GM18499 (cell line): Measurements from ENCODE around the gene OR4C6.

Source experiments
- ATAC-seq: cut with Tn5 transposase; IDR thresholded peaks from one replicate; pipeline ENCODE4 v1.9.1; 2021; ENCODE audit warnings: moderate number of reproducible peaks; ENCODE audit not compliant: insufficient read depth, unreplicated experiment

Gene OR4C6

GRCh38 chr11:55661901-55662300 is at the start of gene OR4C6:
TSS of gene OR4C6 (plus strand) at chr11:55662201. CDS start at chr11:55665167, 2,966 bp downstream.
- no peak for ATAC-seq

- ATAC-seq = no peak
These were observed 37.5 kb upstream of the OR4C6 start for GRCh38 chr11:55624531-55624930.

- no peak for ATAC-seq
These were observed 27.2 kb upstream of the OR4C6 start, which contains the start of gene OR4P4 for GRCh38 chr11:55634813-55635212. TSS of gene OR4P4 (plus strand) at chr11:55635113.

GRCh38 chr11:55648027-55648426 is 14.0 kb upstream of the OR4C6 start, which contains the start of gene OR4S2:
TSS of gene OR4S2 (plus strand) at chr11:55648327. CDS start at chr11:55650904, 2,577 bp downstream.
- no peak for ATAC-seq

- no peak for ATAC-seq
These were observed 9.4 kb upstream of the OR4C6 start for GRCh38 chr11:55652560-55652959.

- ATAC-seq = no peak
These were observed 6.9 kb upstream of the OR4C6 start for GRCh38 chr11:55655096-55655495.

- ATAC-seq = peak; percentile 98
These were observed 3.9 kb upstream of the OR4C6 start for GRCh38 chr11:55658031-55658573.

- ATAC-seq = peak; percentile 11
These were observed 3.4 kb upstream of the OR4C6 start for GRCh38 chr11:55658608-55659007.

- no peak for ATAC-seq
These were observed 7.4 kb downstream of the OR4C6 start for GRCh38 chr11:55669376-55669775.

GRCh38 chr11:55673860-55674259 is 11.9 kb downstream of the OR4C6 start:
- no peak for ATAC-seq

GRCh38 chr11:55697817-55698216 is 35.8 kb downstream of the OR4C6 start:
- ATAC-seq = peak; percentile 95

GRCh38 chr11:55701429-55701828 is 39.4 kb downstream of the OR4C6 start:
- no peak for ATAC-seq

- no peak for ATAC-seq
These were observed 45.0 kb downstream of the OR4C6 start for GRCh38 chr11:55707029-55707428.

- peak; percentile 68 for ATAC-seq
These were observed 53.2 kb downstream of the OR4C6 start for GRCh38 chr11:55714982-55715888.
